DOHH2 (cell line): ENCODE measurements around the gene NGEF.

Experiments used
- H3F3A ChIP-seq: fragments of 200-600 bp; sonication (generic), shearing (Covaris generic); 2 replicates; pipeline ENCODE4 v1.6.0; 2016; ENCODE audit warnings: antibody characterized with exemption, mild to moderate bottlenecking; ENCODE audit not compliant: control insufficient read depth, insufficient read depth
- H3K27ac ChIP-seq: fragments of 200-600 bp; sonication (generic); 2 replicates; pipeline ENCODE4 v1.5.1; 2014; ENCODE audit warnings: low read depth, mild to moderate bottlenecking, low read length, moderate library complexity
- H3K27me3 ChIP-seq: fragments of 200-600 bp; sonication (generic); 2 replicates; pipeline ENCODE4 v1.6.1; 2014; ENCODE audit warnings: mild to moderate bottlenecking, low read length, mixed read lengths; ENCODE audit not compliant: control insufficient read depth
- H3K36me3 ChIP-seq: fragments of 200-600 bp; sonication (generic); 2 replicates; pipeline ENCODE4 v1.6.1; 2014; ENCODE audit warnings: mild to moderate bottlenecking, low read length, moderate library complexity, mixed read lengths; ENCODE audit not compliant: control insufficient read depth
- H3K4me1 ChIP-seq: fragments of 200-600 bp; sonication (generic); 2 replicates; pipeline ENCODE4 v1.6.1; 2014; ENCODE audit warnings: mild to moderate bottlenecking, low read length, mixed read lengths; ENCODE audit not compliant: control insufficient read depth
- H3K4me2 ChIP-seq: fragments of 200-600 bp; sonication (generic); 2 replicates; pipeline ENCODE4 v1.6.0; 2014; ENCODE audit warnings: mild to moderate bottlenecking, low read length, moderate library complexity
- H3K4me3 ChIP-seq: fragments of 200-600 bp; sonication (generic); 2 replicates; pipeline ENCODE4 v1.5.1; 2014; ENCODE audit warnings: mild to moderate bottlenecking, low read length, mixed read lengths
- H3K79me2 ChIP-seq: fragments of 200-600 bp; sonication (generic); 2 replicates; pipeline ENCODE4 v1.6.1; 2014; ENCODE audit warnings: mild to moderate bottlenecking, low read length, mixed read lengths; ENCODE audit not compliant: control insufficient read depth
- H3K9me2 ChIP-seq: fragments of 200-600 bp; sonication (generic); replicated peaks from 2 replicates; pipeline ENCODE4 v1.6.1; 2014; ENCODE audit warnings: mild to moderate bottlenecking, low read length, mixed read lengths; ENCODE audit not compliant: control insufficient read depth
- H3K9me3 ChIP-seq: fragments of 200-600 bp; sonication (generic); 2 replicates; pipeline ENCODE4 v1.6.1; 2014; ENCODE audit warnings: antibody characterized with exemption, low read length, mixed read lengths; ENCODE audit not compliant: control insufficient read depth, insufficient read depth
- H4K20me1 ChIP-seq: fragments of 200-600 bp; sonication (generic); 2 replicates; pipeline ENCODE4 v1.6.0; 2014; ENCODE audit warnings: low read depth, mild to moderate bottlenecking, antibody characterized with exemption, low read length, moderate library complexity; ENCODE audit not compliant: control insufficient read depth, insufficient read depth
- EZH2phosphoT487 ChIP-seq: fragments of 200-600 bp; sonication (generic); IDR thresholded peaks from 2 replicates; pipeline ENCODE4 v1.6.1; 2017; ENCODE audit warnings: borderline replicate concordance, mild to moderate bottlenecking, antibody characterized with exemption, low read length, moderate library complexity, mixed read lengths
- TF ChIP-seq, protein P1 (sequence below): fragments of 200-600 bp; sonication (generic); IDR thresholded peaks from one replicate; pipeline ENCODE4 v1.5.1; 2014; ENCODE audit warnings: antibody characterized with exemption, mild to moderate bottlenecking, low read depth, low read length; ENCODE audit not compliant: poor library complexity, severe bottlenecking

Gene NGEF

GRCh38 chr2:233023007-233023760 is 10.1 kb upstream of the NGEF start:
- Histone ChIP-seq H3K27ac (no peak overlapping the region), H3K79me2 (no peaks in the 10 kb centered on the region), H3K4me2 (no peak overlapping the region), H3K4me3 (no peak overlapping the region), H3K4me1 (no peaks in the 10 kb centered on the region), H3K27me3 (no peaks in the 10 kb centered on the region), H3F3A (no peaks in the 10 kb centered on the region), H3K36me3 (no peaks in the 10 kb centered on the region), H3K9me2 (no peaks in the 10 kb centered on the region), H4K20me1 (no peaks in the 10 kb centered on the region), H3K9me3 (no peaks in the 10 kb centered on the region)
- TF ChIP-seq EZH2phosphoT487: no peak
- TF ChIP-seq, protein P1, sequence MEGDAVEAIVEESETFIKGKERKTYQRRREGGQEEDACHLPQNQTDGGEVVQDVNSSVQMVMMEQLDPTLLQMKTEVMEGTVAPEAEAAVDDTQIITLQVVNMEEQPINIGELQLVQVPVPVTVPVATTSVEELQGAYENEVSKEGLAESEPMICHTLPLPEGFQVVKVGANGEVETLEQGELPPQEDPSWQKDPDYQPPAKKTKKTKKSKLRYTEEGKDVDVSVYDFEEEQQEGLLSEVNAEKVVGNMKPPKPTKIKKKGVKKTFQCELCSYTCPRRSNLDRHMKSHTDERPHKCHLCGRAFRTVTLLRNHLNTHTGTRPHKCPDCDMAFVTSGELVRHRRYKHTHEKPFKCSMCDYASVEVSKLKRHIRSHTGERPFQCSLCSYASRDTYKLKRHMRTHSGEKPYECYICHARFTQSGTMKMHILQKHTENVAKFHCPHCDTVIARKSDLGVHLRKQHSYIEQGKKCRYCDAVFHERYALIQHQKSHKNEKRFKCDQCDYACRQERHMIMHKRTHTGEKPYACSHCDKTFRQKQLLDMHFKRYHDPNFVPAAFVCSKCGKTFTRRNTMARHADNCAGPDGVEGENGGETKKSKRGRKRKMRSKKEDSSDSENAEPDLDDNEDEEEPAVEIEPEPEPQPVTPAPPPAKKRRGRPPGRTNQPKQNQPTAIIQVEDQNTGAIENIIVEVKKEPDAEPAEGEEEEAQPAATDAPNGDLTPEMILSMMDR: no peak

- H3K4me3 ChIP-seq: no peak overlapping the region
- H3K9me3 ChIP-seq: no peaks in the 10 kb centered on the region
- no peaks in the 10 kb centered on the region for H3F3A ChIP-seq
- no peaks in the 10 kb centered on the region for H3K36me3 ChIP-seq
- H3K9me2 ChIP-seq: no peaks in the 10 kb centered on the region
- H3K27ac ChIP-seq: no peak overlapping the region
- H3K79me2 ChIP-seq: no peaks in the 10 kb centered on the region
- H3K27me3 ChIP-seq: no peaks in the 10 kb centered on the region
- H3K4me1 ChIP-seq: no peaks in the 10 kb centered on the region
- no peak overlapping the region for H3K4me2 ChIP-seq
- H4K20me1 ChIP-seq: no peaks in the 10 kb centered on the region
- TF ChIP-seq, protein P1: no peak
- TF ChIP-seq EZH2phosphoT487: no peak
These were observed 9.5 kb upstream of the NGEF start for GRCh38 chr2:233022561-233022960.

GRCh38 chr2:233021771-233022170 is 8.7 kb upstream of the NGEF start:
- Histone ChIP-seq H3K4me1 (no peaks in the 10 kb centered on the region), H3K9me3 (no peaks in the 10 kb centered on the region), H3K79me2 (no peaks in the 10 kb centered on the region), H3K4me2 (no peak overlapping the region), H3K27ac (no peak overlapping the region), H4K20me1 (no peaks in the 10 kb centered on the region), H3K4me3 (no peak overlapping the region), H3K9me2 (no peaks in the 10 kb centered on the region), H3F3A (no peaks in the 10 kb centered on the region), H3K27me3 (no peaks in the 10 kb centered on the region), H3K36me3 (no peaks in the 10 kb centered on the region)
- no peak for TF ChIP-seq EZH2phosphoT487
- TF ChIP-seq, protein P1: no peak
